HG02840 (cell line): Measurements from ENCODE around the gene YIF1A.
"Not testable (repeated sequence)": the region's sequence is repeated elsewhere in the genome, so short reads cannot be mapped to it uniquely, and the experiment has no call there.

Experiments used
- ATAC-seq: cut with Tn5 transposase; IDR thresholded peaks from one replicate; pipeline ENCODE4 v1.9.1; 2021; ENCODE audit warnings: mild to moderate bottlenecking, moderate library complexity, moderate number of reproducible peaks; ENCODE audit not compliant: unreplicated experiment, low FRiP score

YIF1A gene

DNA sequence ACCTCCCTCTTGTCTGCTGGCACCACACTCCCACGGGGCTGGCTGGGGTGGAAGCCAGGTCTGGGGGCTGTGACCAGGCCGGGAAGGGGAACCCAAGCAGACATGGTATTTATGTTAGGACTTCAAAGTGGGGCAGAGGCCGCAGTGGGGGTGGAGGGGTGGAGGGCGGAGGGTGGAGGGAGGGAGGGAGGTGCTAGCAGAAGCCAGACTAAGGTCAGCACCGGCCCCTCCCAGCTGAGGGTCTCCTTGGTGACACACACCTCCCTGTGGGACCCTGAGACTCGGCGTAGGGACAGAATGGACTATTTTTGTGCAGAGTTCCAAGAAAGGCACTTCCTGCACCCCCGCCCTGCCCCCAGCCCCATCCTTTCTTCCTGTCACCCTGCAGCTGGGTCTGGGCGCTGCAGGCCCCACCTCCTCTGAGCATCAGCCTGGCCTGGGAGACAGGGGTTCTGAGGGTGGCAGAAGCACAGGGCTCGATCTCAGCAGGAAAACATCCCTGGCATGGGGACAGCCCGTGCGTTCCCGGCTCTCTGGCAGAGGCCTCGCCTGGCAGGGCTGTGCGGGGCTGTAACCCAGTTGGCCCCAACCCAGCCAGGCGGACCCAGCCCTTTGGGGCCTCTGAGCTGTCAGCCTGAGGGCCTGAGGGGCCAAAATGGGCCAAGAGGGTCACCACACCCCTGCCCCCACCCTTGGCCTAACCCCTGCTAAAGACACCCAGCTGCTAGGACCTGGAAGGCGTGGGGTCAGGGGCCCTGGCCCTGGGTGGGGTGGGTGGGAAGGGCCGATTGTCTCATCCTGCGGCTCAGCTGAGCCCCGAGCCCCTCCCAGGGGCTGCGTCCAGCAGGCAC is 37.5 kb upstream of the YIF1A start:
- no peak for ATAC-seq

DNA sequence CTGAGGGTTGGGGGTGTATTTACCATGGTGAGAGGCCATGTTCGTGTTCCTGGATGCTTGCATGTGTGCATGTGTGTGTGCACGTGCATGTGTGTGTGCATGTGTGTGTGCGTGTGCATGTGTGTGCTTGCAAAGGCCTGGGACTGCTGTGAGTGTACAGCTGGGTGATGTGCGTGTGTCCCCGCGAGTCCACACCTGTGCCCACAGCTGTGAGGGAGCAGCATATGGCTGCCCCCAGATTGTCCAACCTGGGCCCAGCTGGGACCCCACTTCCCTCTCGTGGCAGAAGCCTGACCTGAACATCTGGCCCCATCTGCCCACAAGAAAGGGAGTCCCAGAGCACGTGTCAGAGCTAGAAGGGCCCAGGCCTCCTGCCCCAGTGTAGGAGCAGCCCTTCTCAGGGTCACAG is 36.3 kb upstream of the YIF1A start:
- ATAC-seq: no peak

- no peak for ATAC-seq
These were observed 35.7 kb upstream of the YIF1A start for GRCh38 chr11:66324664-66325063.

- no peak for ATAC-seq
These were observed 34.7 kb upstream of the YIF1A start for GRCh38 chr11:66323684-66324083.

DNA sequence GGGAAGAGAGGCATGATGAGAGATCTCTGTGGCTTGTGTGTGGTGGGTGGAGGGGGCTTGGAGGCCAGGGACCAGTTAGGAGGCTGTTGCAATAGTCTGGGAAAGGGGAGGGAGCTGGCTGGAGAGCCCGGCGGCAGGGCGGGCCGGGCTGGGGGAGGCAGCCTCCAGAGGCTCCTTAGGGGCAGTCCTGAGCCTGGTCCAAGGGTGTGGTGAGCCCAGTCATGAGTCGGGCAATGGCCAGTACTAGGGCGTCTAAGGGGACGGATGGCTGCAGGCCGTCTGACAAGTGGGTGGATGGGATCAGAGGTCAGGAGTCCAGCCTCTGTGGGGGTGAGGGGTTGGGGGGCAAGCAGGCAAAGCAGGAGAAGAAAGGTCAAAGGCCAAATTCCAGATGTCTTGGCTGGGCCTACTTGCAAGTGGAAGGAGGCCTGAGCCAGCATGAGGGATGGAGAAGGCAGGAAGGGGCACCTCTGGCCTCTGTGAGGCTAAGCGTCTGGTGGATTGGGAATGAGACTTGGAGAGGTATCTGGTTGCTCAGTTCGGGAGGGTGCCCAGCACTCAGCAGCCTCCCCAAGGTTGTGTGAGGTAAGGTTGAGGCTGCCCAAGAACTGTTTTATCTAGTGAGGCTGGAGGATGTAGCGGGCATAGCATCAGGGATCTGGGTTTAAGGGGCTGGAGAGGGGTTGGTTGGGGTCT is 33.9 kb upstream of the YIF1A start:
- no peak for ATAC-seq

GRCh38 chr11:66321606-66322005 is 32.7 kb upstream of the YIF1A start:
- ATAC-seq: no peak

GRCh38 chr11:66320748-66321147 is 31.8 kb upstream of the YIF1A start:
- not testable (repeated sequence) for ATAC-seq

DNA sequence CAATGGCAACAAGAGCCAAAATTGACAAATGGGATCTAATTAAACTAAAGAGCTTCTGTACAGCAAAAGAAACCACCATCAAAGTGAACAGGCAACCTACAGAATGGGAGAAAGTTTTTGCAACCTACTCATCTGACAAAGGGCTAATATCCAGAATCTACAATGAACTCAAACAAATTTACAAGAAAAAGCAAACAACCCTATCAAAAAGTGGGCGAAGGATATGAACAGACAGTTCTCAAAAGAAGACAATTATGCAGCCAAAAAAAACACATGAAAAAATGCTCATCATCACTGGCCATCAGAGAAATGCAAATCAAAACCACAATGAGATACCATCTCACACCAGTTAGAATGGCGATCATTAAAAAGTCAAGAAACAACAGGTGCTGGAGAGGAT is 31.3 kb upstream of the YIF1A start:
- ATAC-seq: not testable (repeated sequence)

DNA sequence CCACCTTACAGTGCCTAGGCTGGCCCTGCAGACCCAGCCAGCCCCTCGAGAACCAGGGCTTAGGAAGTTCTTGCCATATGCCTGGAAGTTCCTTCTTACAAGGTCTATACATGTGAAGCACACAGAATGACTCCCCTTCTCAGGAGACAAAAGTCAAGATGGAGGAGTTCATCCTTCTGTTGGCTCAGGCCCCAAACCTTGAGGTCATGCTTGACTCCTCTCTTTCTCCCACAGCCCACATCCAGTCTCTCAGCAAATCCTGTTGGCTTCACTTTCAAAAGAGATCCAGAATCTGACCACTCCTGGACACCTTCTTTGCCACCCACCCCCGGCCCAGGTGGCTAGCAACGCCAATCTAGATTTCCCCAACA is 29.6 kb upstream of the YIF1A start:
- ATAC-seq: no peak

GRCh38 chr11:66317723-66318599 is 29.0 kb upstream of the YIF1A start:
- ATAC-seq: no peak

GRCh38 chr11:66317322-66317722 is 28.4 kb upstream of the YIF1A start:
- no peak for ATAC-seq

DNA sequence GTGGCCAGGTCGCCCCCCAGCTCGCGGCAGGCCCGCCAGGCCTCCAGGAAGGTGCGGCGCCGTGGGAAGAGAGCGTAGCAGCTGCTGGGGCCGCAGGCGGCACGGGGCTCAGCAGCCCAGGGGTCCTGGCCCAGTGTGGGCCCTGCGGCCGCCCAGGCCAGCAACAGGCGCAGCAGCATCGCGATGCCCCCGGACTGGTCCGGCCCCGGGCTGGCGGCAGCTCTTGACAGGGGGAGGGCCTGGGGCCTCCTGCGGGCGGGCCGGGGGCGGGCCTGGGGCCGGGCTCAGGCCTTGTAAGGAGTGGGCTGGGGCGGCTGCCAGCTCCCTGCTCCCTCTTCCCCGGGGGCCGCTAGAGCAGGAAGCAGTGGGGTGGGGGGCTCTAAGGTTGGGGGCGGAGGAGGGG is 27.9 kb upstream of the YIF1A start, which contains the start of gene CD248:
Gene CD248 (minus strand): TSS at position 196 of the 403 bp plus-strand sequence. CDS start 17 bp downstream, at position 179.
- ATAC-seq: no peak

GRCh38 chr11:66315921-66316811 is 27.2 kb upstream of the YIF1A start:
- no peak for ATAC-seq

- no peak for ATAC-seq
These were observed 26.5 kb upstream of the YIF1A start for GRCh38 chr11:66315498-66315885.

- no peak for ATAC-seq
These were observed 25.9 kb upstream of the YIF1A start for GRCh38 chr11:66314561-66315497.

DNA sequence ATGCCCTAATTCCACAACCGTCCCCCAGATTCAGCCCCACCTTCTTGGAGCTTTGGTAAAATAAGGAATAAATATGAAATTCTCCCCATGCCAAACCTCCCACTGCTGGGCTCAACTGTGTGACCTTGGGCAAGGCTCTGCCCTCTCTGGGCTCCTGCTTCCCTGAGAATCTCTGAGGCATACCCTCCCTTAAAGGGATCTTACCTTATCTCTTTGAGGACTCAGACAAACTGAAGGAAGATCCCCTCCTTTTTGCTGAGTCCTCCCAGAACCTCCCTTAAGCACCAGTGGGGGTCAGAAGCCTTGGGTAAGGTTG is 25.2 kb upstream of the YIF1A start:
- ATAC-seq: no peak

DNA sequence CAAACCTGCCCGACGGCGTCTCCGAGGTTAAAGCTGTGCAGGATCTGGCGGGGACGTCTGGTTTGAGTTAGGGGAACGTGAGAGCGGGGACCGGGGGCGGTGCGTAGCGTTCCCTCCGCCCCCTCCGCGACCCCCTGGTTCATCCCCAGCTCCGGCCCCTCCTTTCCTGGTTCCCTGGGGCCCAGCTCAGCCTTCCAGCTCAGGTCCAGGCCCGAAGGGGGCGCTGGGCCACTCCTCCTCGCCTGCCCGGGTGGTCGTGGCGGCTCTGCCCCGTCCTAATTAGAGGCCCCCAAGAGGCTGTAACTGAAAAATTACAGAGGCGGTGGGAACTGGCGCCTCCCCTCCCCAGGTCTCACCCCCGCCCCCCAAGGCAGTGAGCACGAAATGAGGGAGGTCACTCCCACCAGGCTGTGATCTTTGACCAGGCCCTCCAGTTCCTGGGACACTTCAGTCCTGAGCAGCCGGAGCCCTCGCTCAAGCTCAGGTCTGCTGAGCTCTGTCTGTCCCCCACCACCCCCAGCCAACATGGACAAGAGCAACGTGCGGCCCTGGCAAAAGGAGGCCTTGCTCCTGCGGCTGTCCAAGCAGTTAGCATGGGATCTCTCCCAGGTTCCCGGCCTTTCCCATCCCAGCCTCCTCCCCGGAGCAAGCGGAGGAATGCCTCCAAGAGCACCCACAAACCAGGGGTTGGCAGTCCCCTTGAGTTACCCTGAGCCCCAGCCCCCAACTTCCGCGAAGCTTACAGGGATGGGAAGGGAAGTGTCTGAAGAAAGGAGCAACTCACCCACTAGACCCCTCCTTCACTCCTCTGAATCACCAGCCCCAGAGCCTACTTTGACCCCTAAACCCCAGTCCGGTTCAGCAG is 24.6 kb upstream of the YIF1A start:
- ATAC-seq: no peak
